Endothelial cell of hepatic sinusoid (primary cell): ENCODE measurements around the gene TNFRSF6B.

Experiments
- in situ Hi-C: cut with HindIII; loops from 2 replicates; pipeline ENCODE4 v1.10.0; 2017; ENCODE audit warnings: low sequenced_read_pairs

The TNFRSF6B gene

DNA sequence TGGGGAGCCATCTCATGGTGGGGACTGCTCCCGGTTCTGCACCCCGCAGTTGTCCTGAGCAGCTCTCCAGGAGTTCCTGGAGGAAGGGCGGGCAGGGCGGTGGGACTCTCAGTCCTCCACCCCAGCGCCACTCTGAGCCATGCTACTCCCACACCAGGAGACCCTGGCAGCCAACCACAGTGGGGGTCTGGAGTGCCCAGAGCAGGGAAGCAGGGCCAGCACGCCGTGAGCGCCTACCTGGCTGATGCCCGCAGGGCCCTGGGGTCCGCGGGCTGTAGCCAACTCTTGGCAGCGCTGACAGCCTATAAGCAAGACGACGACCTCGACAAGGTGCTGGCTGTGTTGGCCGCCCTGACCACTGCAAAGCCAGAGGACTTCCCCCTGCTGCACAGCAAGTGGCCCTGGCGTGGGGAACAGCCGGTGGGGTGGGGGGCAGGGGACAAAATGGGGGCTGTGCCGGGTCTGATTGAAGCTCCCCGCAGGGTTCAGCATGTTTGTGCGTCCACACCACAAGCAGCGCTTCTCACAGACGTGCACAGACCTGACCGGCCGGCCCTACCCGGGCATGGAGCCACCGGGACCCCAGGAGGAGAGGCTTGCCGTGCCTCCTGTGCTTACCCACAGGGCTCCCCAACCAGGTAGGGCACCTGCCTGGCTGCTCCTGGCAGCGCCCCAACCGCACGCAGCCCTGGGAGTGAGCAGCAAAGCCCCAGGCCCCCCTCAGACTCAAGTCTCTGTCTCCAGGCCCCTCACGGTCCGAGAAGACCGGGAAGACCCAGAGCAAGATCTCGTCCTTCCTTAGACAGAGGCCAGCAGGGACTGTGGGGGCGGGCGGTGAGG is 1.6 kb upstream of the TNFRSF6B start:
- in situ Hi-C loops: no loop called here

GRCh38 chr20:63695424-63696305 is 787 bp upstream of the TNFRSF6B start:
- in situ Hi-C loops: no loop called here

- in situ Hi-C loops: no loop called here
Measured at GRCh38 chr20:63696306-63696627, 185 bp upstream of the TNFRSF6B start.

DNA sequence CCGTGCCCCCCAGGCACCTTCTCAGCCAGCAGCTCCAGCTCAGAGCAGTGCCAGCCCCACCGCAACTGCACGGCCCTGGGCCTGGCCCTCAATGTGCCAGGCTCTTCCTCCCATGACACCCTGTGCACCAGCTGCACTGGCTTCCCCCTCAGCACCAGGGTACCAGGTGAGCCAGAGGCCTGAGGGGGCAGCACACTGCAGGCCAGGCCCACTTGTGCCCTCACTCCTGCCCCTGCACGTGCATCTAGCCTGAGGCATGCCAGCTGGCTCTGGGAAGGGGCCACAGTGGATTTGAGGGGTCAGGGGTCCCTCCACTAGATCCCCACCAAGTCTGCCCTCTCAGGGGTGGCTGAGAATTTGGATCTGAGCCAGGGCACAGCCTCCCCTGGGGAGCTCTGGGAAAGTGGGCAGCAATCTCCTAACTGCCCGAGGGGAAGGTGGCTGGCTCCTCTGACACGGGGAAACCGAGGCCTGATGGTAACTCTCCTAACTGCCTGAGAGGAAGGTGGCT is 960 bp downstream of the TNFRSF6B start:
- in situ Hi-C loops: no loop called here

DNA sequence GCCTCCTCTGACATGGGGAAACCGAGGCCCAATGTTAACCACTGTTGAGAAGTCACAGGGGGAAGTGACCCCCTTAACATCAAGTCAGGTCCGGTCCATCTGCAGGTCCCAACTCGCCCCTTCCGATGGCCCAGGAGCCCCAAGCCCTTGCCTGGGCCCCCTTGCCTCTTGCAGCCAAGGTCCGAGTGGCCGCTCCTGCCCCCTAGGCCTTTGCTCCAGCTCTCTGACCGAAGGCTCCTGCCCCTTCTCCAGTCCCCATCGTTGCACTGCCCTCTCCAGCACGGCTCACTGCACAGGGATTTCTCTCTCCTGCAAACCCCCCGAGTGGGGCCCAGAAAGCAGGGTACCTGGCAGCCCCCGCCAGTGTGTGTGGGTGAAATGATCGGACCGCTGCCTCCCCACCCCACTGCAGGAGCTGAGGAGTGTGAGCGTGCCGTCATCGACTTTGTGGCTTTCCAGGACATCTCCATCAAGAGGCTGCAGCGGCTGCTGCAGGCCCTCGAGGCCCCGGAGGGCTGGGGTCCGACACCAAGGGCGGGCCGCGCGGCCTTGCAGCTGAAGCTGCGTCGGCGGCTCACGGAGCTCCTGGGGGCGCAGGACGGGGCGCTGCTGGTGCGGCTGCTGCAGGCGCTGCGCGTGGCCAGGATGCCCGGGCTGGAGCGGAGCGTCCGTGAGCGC is 1.6 kb downstream of the TNFRSF6B start:
- in situ Hi-C loops: no loop called here

DNA sequence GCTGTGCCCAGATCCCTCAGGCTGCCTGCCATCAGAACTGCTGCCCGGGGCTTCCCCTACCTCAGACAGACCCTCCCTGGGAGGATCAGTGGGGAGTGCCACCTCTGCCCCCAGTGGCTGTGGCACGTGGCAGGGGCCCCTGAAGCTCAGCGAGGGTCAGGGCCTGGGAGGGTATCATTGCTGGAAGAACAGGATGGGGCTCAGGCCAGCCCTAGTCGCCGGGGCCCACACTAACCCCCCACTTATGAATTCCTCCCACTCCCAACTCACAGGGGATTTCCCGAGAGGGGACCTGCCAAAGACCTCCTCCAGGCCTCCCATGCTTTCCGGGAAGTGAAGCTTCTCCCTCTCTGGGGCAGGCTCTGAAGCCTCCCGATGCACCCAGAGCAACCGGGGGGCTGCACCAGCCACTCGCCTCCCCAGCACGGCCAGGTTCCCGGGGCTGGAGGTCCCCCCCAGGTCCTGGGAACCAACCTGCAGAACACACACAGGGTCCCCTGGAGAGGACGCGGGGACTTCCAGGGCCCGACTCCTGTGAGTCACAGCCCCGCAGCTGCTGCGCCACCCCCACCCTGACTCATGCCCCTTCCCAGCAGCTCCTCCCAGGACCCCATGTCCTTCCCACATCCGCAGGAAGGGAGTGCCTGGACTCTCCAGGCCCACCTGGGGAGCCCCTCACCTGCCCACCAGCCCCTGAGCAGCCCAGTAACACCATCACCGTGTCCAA is 2.5 kb downstream of the TNFRSF6B start:
- in situ Hi-C loops: no loop called here

GRCh38 chr20:63699466-63700198 is 3.2 kb downstream of the TNFRSF6B start:
- in situ Hi-C loops: no loop called here

DNA sequence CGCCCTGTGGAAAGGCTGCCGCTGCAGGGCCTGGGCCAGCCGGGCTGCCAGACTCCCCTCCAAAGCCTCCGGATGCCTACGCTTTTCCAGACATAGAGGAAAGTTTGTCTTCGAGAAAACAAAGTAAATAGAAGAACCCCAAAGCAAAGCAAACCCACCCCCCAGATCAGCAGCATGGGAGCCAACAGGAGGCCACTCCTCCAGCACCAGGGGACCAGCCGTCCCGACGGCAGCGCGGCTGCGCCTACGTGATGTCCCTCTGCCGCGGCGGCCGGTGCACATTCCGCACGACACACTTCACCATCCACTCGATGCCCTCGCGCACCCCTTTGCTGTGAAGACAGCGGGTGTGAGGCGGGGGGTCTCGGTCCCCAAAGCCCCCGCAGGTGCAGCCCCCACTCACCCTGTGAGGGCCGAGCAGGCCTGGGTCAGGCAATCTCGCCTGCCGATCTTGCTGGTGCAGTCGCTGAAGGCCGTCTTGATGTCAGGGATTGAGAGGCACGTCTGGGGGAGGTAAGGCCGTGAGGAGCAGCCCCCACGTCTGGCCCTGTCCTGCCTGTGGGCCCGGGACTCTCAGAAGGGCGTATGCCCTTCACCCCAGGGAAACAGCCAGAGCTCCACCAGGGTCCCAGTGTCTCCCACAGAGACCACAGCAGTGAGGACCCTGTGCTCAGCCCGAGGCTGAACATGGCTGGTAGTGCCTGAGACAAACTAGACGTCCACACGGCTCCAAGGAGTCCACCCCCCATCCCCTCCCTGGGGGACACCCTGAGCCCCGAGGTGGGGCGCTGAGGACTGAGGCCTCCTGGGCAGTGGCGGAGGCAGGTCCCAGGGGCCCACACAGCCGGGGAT is 4.0 kb downstream of the TNFRSF6B start:
- in situ Hi-C loops: no loop called here

DNA sequence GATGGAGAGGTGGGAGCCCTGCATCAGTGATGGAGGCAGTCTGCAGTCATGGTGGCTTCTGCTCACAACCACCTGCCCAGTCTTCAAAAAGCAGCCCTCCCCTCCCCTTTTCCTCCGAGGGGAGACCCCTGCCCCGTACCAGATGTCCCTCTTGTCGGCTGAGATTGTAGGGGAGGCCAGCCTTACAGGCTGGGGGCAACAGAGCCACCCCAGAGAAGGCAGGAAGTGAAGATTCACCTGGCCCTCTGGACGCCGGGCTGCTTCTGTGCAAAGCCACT is 4.5 kb downstream of the TNFRSF6B start:
- in situ Hi-C loops: no loop called here

DNA sequence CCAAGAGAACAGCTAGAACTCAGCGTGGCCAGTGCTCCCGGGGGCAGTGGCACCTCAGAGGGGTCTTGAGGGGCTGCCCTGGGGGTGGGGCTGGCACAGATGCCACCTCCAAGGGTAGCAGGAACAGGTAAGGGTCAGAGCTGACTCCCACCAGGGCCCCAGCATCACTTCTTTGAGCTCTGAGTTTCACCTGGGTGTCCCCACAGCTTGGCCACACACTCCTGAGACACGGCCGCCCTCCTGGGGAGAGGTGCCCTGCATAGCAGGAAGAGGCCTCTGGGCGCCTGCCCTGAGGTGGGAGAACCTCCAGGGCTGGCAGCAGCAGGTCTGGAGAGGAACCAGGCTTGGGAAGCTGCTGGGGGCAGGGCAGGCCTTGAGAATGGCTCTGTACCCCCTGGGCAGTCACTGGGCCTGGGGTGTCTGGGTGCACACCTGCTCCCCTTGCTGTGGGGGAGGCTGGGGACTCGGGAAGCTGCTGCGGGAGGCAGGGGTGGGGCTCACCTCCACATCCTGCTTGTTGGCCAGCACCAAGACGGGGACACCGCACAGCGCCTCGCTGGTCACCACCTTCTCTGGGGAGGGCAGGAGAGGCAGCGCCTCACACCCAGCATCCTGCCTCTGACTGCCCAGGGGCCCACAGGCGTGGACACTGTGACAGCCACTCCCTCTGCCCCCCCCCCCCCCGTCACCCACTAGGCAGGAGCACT is 5.0 kb downstream of the TNFRSF6B start:
- in situ Hi-C loops: no loop called here

DNA sequence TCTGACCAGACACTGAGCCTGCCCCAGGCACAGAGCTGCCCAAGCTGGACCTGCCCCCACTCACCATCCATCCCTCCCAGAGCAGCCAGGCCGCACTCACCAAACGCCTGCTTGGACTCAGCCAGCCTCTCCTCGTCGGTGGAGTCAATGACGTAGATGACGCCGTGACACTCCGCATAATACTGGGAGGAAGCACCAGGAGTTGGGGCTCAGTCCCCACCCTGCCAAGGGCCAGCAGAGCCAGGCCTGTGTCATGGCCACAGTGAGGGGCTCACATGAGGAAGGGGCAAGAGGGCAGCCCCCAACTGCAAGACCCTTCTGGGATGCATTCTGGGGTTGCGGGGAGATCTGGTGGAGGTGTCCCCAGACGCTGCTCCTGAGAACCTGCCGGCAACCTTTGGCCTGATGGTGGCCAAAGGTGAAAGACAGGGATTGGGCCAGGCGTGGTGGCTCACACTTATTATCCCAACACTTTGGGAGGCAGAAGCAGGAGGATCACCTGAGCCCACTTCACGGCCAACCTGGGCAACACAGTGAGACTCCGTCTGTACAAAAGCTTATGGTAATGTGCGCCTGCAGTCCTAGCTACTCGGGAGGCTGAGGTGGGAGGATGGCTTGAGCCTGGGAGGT is 5.7 kb downstream of the TNFRSF6B start:
- in situ Hi-C loops: no loop called here

GRCh38 chr20:63702751-63703470 is 6.5 kb downstream of the TNFRSF6B start:
- in situ Hi-C loops: no loop called here

- in situ Hi-C loops: no loop called here
Measured at GRCh38 chr20:63703471-63703975, 7.1 kb downstream of the TNFRSF6B start.

DNA sequence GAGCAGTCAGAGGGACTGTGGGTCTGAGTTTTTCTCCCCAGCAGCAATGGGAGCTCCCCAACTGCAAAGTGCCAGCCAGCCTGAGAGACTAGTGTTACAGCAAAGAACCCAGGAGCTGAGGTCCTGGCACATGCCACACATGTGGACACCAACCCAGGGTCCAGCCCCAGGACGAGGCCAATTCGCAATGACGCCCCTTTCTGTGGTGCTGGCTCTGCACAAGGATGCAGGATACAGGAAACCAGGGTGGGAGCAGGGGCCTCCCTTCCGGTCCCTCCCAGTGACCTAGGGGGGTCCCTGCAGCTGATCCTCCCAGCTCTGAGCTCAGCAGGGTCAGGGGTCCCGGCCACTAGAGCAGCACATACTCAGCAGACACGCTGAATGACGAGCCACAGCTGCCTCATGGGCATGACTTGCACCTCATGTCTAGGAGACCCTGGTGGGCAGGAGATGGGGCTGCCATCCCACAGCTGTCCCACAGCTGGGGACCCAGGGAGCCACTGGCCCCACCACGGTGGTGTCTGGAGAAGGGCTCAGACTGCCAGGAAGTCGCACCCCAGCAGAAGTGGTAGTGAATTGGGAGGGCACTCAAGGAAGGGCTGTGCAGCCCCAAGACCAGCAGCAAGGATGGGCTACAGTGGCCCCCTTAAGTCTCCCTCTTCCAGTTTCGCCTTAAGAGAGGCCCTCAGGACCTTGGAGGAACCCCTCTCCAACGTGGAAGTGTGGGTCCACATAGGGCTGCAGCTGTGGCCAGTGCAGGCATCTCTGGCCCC is 7.7 kb downstream of the TNFRSF6B start:
- in situ Hi-C loops: no loop called here

- in situ Hi-C loops: no loop called here
Measured at GRCh38 chr20:63704749-63705117, 8.3 kb downstream of the TNFRSF6B start.

GRCh38 chr20:63705232-63706026 is 9.0 kb downstream of the TNFRSF6B start:
- in situ Hi-C loops: no loop called here
